GM23338 (cell line): ENCODE data around the gene KAT2B.

Source experiments
- CREB1 ChIP-seq: fragments of 250-450 bp; sonication (Bioruptor Pico); IDR thresholded peaks from 2 replicates; pipeline ENCODE4 v1.5.0; 2020; ENCODE audit warnings: low read depth, mild to moderate bottlenecking, moderate library complexity
- CTCF ChIP-seq, 2 experiments: fragments of 200-600 bp in 1 of 2; sonication (generic) in 1 of 2; conservative IDR thresholded peaks; 2 replicates each; pipeline versions ENCODE4 v1.5.1 to v1.6.1; 2016 to 2017; ENCODE audit warnings: antibody characterized with exemption in 2 of 2, low read depth in 2 of 2, mild to moderate bottlenecking in 2 of 2, moderate library complexity in 1 of 2
- ETS1 ChIP-seq: IDR thresholded peaks from 2 replicates; pipeline ENCODE4 v1.6.1; 2016; ENCODE audit warnings: antibody characterized with exemption
- EZH2 ChIP-seq: fragments of 200-600 bp; sonication (generic); IDR thresholded peaks from one replicate; pipeline ENCODE4 v1.8.0; 2017; ENCODE audit warnings: antibody characterized with exemption, mild to moderate bottlenecking, low read depth; ENCODE audit not compliant: unreplicated experiment
- EZH2phosphoT487 ChIP-seq: fragments of 200-600 bp; sonication (generic); IDR thresholded peaks from one replicate; pipeline ENCODE4 v1.8.1; 2018; ENCODE audit warnings: antibody characterized with exemption; ENCODE audit not compliant: unreplicated experiment
- JUNB ChIP-seq: IDR thresholded peaks from one replicate; pipeline ENCODE4 v1.6.1; 2016; ENCODE audit warnings: antibody characterized with exemption; ENCODE audit not compliant: unreplicated experiment
- NANOG ChIP-seq: IDR thresholded peaks from 2 replicates; pipeline ENCODE4 v1.6.1; 2016; ENCODE audit warnings: antibody characterized with exemption, borderline replicate concordance
- POLR2AphosphoS5 ChIP-seq: IDR thresholded peaks from 2 replicates; pipeline ENCODE4 v1.6.1; 2016; ENCODE audit warnings: antibody characterized with exemption, low read depth
- REST ChIP-seq: IDR thresholded peaks from one replicate; pipeline ENCODE4 v1.6.1; 2018; ENCODE audit warnings: antibody characterized with exemption; ENCODE audit not compliant: unreplicated experiment
- STAT1 ChIP-seq: IDR thresholded peaks from one replicate; pipeline ENCODE4 v1.6.1; 2016; ENCODE audit warnings: antibody characterized with exemption; ENCODE audit not compliant: unreplicated experiment
- ZNF114 ChIP-seq: fragments of 250-450 bp; sonication (Bioruptor Pico); IDR thresholded peaks from 2 replicates; pipeline ENCODE4 v1.5.0; 2020; ENCODE audit warnings: mild to moderate bottlenecking, moderate library complexity
- ZNF331 ChIP-seq: fragments of 250-450 bp; sonication (Bioruptor Pico); IDR thresholded peaks from 2 replicates; pipeline ENCODE4 v1.5.0; 2020; ENCODE audit warnings: low read depth, mild to moderate bottlenecking, moderate library complexity
- ZNF462 ChIP-seq: fragments of 250-450 bp; sonication (Bioruptor Pico); IDR thresholded peaks from 2 replicates; pipeline ENCODE4 v1.5.0; 2020; ENCODE audit warnings: mild to moderate bottlenecking, moderate library complexity

GRCh38 chr3:20062996-20063395 lies 22.8 kb downstream of the KAT2B start:
- TF ChIP-seq CTCF (conservative IDR thresholded peaks at IDR 0.05; ENCODE audit: low read depth in 2 of 2) (no peak), POLR2AphosphoS5 (no peak), NANOG (no peak), EZH2phosphoT487 (no peak), EZH2 (no peak), JUNB (no peak), CREB1 (CRISPR knock-in tag) (no peak), ETS1 (no peak), REST (no peak), STAT1 (no peak), ZNF114 (CRISPR knock-in tag) (no peak), ZNF331 (CRISPR knock-in tag) (no peak), ZNF462 (CRISPR knock-in tag) (no peak)
